Germinal center (tissue), 1 donor: ENCODE results near the gene NKIRAS2.
A peak's percentile ranks its signal among the peaks of the same experiment; 100 is the strongest.
"Not testable (repeated sequence)": the region's sequence is repeated elsewhere in the genome, so short reads cannot be mapped to it uniquely, and the experiment has no call there.

Source experiments
- DNase-seq: peaks from one replicate; pipeline ENCODE4 v3.0.0; 2012; ENCODE audit warnings: mixed read lengths, low spot score

Gene NKIRAS2

DNA sequence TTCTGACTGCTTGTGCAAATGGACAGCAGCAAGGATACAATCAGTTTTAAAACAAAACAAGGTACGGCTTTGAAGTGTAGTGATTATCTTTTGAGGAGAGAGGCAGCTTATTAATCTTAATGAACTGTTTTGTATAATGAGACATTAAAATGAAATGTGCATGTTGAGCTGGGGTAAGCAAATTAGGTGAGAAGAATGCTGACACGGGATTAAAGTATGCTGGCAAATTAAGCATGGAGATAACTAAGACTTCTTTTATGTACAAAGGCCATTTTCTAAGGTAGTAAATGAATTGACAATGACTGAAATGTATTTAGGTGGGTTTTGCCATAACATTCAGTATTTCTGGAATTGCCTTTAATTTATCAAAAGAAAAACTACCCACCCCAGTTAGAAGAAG is 21.4 kb upstream of the NKIRAS2 start:
- DNase-seq: no peak

- no peak for DNase-seq
Measured at GRCh38 chr17:42000413-42001133, 19.3 kb upstream of the NKIRAS2 start.

DNA sequence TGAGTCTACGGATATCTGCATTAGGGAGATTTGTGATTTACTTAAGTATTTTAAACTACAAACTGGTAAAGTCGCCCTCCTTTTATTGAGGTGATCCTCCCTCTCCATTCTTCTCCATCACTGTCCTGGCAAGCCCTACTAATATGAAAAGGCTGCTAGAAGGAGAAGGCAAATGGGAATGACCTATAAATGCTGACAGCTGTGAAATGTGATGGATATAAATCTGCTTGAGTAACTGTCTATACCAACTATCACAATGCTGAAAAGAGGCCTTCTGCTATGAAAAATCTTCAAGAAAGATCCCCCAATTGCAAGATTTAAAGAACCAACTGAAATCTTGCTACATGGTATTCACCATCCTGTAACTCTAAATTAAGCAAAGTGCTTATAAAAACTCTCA is 18.2 kb upstream of the NKIRAS2 start:
- no peak for DNase-seq

- DNase-seq: no peak
Measured at GRCh38 chr17:42002175-42002791, 17.6 kb upstream of the NKIRAS2 start.

DNA sequence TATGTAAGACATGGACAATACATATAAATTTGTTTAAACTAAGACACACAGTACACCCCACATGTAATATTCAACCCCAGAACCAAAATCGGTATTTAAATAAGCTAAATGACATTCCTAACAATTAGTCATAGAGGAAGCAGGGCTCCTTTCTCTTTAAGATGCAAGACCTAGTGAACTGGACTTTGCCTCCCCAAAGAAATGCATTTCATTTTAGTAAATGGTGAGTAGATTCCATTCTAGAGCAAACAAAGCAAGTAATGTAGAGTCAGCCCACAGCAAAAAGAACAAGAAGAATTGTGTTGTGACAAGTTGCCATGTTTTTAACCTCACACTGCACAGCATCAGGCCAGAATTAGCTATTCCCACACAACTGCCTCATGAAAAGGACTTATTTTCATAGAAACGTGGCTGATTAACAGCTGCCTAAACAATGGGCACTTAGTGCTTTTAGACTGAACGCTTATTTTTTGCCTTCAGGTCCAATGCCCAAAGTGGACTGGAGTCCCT is 17.0 kb upstream of the NKIRAS2 start:
- no peak for DNase-seq

GRCh38 chr17:42005166-42005565 is 14.7 kb upstream of the NKIRAS2 start:
- no peak for DNase-seq

DNA sequence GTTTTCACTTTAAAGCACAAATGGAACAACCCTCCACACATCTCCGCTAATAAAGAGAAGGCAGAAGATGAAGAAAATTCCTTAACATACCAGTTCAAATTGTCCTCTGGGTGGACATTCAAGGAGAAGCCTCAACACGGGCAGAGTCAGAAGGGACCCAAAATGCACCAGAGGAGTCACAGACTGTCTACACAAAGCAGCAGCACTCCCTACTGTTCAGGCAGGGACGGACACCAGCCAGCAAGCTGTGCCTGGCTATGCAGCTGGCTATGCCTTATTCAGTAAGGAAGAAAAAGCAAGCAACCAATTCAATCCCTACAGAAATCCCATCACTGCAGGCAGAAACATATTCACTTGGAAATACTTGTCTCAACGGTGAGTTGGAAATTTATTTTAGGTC is 10.7 kb upstream of the NKIRAS2 start:
- DNase-seq: no peak

GRCh38 chr17:42010266-42010680 is 9.6 kb upstream of the NKIRAS2 start:
- not testable (repeated sequence) for DNase-seq

DNA sequence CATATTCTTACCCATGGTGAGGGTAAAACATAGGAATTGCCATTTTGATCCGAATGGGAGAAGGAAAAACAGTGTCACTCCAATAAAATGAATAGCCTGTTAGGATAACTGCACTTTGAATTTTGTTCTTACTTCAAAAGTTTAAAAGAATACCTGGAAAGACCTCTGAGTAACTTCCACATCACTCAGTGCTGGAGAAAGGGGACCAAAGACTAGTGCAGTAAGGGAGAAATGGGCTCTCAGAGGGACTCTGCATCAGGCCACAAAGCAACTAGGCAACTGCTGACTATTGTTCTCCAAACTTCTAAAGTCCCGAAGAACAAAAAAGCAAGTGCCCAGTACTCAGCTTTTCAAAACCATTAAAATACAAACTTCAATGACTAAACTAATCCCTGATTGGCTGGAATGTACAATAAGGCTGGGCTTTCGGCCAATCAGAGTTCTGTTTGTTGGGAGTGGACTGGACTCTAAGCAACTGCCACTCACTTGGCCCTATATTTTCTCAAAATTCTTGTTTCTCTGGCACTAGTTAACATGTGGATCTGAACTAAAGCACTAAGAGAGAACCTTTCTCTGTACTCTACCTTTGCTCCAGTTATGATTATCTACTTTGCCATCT is 8.9 kb upstream of the NKIRAS2 start:
- no peak for DNase-seq

DNA sequence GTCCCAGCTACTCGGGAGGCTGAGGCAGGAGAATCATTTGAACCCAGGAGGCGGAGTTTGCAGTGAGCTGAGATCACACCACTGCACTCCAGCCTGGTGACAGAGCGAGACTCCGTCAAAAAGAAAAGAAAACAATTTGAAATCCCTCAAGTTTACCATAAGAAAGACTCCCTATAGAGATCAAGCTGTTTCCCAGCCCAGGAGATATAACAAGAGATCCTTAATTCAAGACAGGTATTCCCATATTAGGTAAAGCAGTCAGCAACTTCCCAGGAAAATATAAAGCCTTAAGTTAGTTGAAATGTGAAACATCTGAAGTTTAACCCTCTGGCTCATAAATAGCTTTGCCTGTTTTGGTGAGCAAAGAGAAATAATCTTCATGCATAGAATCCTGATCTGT is 7.5 kb upstream of the NKIRAS2 start:
- not testable (repeated sequence) for DNase-seq

- not testable (repeated sequence) for DNase-seq
Measured at GRCh38 chr17:42013740-42014139, 6.2 kb upstream of the NKIRAS2 start.

DNA sequence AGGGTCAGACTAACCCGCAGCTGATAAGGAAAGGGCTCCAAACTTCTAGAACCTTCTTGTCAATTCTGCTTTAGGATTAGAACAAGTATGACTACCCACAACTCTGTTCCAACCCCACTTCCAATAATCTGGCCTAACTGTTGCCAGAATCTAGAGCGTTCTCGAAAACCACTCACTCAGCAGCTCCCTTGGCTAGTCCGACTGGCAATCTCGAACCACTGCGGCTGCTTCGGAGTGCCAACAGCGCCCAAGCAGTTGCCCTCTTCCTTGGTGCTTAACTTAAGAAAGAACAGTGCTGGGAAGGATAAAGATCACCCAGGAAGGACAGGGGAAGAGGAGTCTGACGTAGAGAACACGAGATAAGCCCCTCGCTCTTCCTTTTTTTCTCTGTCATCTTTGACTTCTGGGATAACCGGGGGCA is 3.5 kb upstream of the NKIRAS2 start:
- DNase-seq: no peak

GRCh38 chr17:42016941-42017865 is 2.7 kb upstream of the NKIRAS2 start, which contains the start of gene DNAJC7:
Gene DNAJC7 (minus strand): TSS chr17:42017439. CDS start chr17:42017416, 23 bp downstream.
- DNase-seq: peak; percentile 93

- DNase-seq: peak; percentile 40
Measured at GRCh38 chr17:42017866-42018200, 2.1 kb upstream of the NKIRAS2 start.

- DNase-seq: no peak
Measured at GRCh38 chr17:42018339-42018738, 1.6 kb upstream of the NKIRAS2 start.

DNA sequence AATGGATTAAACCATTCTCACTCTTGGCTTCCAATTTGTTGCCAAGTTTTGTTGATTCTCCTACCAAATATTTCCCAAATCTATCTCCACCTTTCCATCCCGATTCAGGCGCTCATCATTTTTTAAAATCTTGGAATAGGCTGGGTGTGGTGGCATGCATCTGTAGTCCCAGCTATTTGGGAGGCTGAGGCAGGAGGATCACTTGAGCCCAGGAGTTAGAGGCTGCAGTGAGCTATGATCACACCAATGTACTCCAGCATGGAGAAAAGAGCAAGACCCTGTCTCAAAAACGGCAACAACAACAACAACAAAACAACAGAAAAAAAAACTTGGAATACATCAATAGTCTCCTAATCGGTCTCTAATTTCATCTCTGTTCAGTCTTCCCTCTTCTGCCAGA is 902 bp upstream of the NKIRAS2 start:
- DNase-seq: no peak

DNA sequence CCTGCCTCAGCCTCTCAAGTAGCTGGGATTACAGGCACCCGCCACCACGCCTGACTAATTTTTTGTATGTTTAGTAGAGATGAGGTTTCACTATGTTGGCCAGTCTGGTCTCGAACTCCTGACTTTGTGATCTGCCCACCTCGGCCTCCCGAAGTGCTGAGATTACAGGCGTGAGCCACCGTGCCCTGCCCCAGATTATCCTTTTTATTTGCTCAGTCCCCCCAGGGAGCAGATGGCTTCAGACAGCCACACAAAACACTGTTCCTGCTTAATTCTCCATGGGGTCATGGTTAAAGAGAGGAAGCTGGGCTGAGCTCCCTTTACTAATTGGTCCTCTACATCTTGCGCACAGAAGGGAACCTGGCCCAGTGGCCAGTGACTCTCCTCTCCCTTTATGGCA is 955 bp downstream of the NKIRAS2 start:
- DNase-seq: not testable (repeated sequence)

- no peak for DNase-seq
Measured at GRCh38 chr17:42023524-42024349, 3.8 kb downstream of the NKIRAS2 start.

- no peak for DNase-seq
Measured at GRCh38 chr17:42025191-42025579, 5.3 kb downstream of the NKIRAS2 start.

- DNase-seq: no peak
Measured at GRCh38 chr17:42025936-42026335, 6.0 kb downstream of the NKIRAS2 start.
